ENCODE data around the gene SERPINB7. TPM values are rescaled to one million over a fixed set of nuclear protein-coding genes. Genes with fewer than 3 reads are reported as not detected.

The SERPINB7 gene
- total RNA-seq, 4 donors from 2014 or later = not detected

DNA sequence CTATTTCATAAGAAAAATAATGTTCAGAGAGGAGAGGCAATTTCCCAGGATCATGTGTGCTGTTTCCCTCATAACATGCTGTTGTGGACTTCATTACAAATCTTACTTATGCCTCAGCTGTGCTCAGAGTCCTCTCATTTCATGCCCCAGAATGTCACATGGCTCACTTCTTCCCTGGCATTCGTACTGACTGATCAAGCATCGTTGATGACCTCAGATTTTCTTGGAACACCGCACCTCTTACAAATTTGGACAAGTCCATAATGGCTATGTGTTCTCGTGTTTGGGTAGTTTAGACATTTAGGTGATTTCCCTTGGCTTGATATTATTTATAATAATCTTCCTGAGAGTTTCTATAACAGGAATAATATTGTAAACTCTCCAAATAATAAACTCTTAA lies 32.9 kb downstream of the SERPINB7 start:
- ATAC-seq (no peak), DNase-seq (no peak)
- Histone ChIP-seq H3K36me3 (no peaks in the 10 kb centered on the region), H3K27ac (no peak overlapping the region), H3K27me3 (no peaks in the 10 kb centered on the region), H3K4me3 (no peak overlapping the region), H3K9me3 (no peaks in the 10 kb centered on the region), H3K4me1 (no peaks in the 10 kb centered on the region)
- TF ChIP-seq POLR2A (IDR thresholded peaks at IDR 0.05) = no peak
- TF ChIP-seq, protein P1, sequence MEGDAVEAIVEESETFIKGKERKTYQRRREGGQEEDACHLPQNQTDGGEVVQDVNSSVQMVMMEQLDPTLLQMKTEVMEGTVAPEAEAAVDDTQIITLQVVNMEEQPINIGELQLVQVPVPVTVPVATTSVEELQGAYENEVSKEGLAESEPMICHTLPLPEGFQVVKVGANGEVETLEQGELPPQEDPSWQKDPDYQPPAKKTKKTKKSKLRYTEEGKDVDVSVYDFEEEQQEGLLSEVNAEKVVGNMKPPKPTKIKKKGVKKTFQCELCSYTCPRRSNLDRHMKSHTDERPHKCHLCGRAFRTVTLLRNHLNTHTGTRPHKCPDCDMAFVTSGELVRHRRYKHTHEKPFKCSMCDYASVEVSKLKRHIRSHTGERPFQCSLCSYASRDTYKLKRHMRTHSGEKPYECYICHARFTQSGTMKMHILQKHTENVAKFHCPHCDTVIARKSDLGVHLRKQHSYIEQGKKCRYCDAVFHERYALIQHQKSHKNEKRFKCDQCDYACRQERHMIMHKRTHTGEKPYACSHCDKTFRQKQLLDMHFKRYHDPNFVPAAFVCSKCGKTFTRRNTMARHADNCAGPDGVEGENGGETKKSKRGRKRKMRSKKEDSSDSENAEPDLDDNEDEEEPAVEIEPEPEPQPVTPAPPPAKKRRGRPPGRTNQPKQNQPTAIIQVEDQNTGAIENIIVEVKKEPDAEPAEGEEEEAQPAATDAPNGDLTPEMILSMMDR (IDR thresholded peaks at IDR 0.05 in 4 of 5, conservative IDR thresholded peaks at IDR 0.05 in 1 of 5) = no peak
- intact Hi-C loops (cut with DNase I; ENCODE audit: low total_unique reads) (no loop called here), in situ Hi-C loops (cut with MboI; ENCODE audit: low sequenced_read_pairs in 4 of 4) (no loop called here)

GRCh38 chr18:63817441-63818051 lies 42.3 kb downstream of the SERPINB7 start:
- intact Hi-C loops (cut with DNase I; ENCODE audit: low total_unique reads) (no loop called here), in situ Hi-C loops (cut with MboI; ENCODE audit: low sequenced_read_pairs in 4 of 4) (no loop called here)
- no peaks in the 10 kb centered on the region for H3K27me3 ChIP-seq
- no peak overlapping the region for H3K27ac ChIP-seq
- H3K36me3 ChIP-seq = no peaks in the 10 kb centered on the region
- H3K4me1 ChIP-seq = no peaks in the 10 kb centered on the region
- no peaks in the 10 kb centered on the region for H3K9me3 ChIP-seq
- no peak overlapping the region for H3K4me3 ChIP-seq
- DNase-seq (no peak), ATAC-seq (no peak)
- TF ChIP-seq, protein P1 (IDR thresholded peaks at IDR 0.05 in 4 of 5, conservative IDR thresholded peaks at IDR 0.05 in 1 of 5) = no peak
- TF ChIP-seq POLR2A (IDR thresholded peaks at IDR 0.05) = no peak

GRCh38 chr18:63818212-63818611 lies 43.0 kb downstream of the SERPINB7 start:
- TF ChIP-seq, protein P1 (IDR thresholded peaks at IDR 0.05 in 4 of 5, conservative IDR thresholded peaks at IDR 0.05 in 1 of 5) = no peak
- no peak for TF ChIP-seq POLR2A (IDR thresholded peaks at IDR 0.05)
- intact Hi-C loops (cut with DNase I; ENCODE audit: low total_unique reads) = no loop called here
- no peaks in the 10 kb centered on the region for H3K27me3 ChIP-seq
- no peaks in the 10 kb centered on the region for H3K36me3 ChIP-seq
- H3K27ac ChIP-seq = no peak overlapping the region
- H3K4me1 ChIP-seq = no peaks in the 10 kb centered on the region
- ATAC-seq (no peak), DNase-seq (no peak)
- H3K9me3 ChIP-seq = no peaks in the 10 kb centered on the region
- no peak overlapping the region for H3K4me3 ChIP-seq
- in situ Hi-C loops (cut with MboI; ENCODE audit: low sequenced_read_pairs in 4 of 4) = no loop called here

DNA sequence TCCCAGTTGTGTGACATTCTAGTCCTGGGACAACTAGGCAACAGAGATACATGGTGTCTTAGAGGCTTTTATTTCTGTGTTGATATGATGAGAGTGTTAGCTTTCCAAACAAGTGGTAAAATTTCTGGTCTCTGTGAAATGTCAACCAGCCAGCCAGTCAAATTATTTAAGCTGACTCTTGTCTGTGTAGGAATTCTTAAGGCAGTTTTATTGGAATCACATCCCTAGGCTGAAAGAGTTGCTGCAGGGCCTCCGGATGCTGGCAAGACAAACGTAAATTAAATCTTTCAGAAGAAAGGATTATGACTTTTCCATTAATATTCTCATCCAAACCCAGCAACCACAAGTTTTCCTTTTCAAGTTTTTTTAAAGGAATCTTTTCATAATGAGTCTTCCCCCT lies 44.6 kb downstream of the SERPINB7 start:
- H3K27ac ChIP-seq = no peak overlapping the region
- TF ChIP-seq, protein P1 (IDR thresholded peaks at IDR 0.05 in 4 of 5, conservative IDR thresholded peaks at IDR 0.05 in 1 of 5) = no peak
- no peak for TF ChIP-seq POLR2A (IDR thresholded peaks at IDR 0.05)
- H3K9me3 ChIP-seq = no peaks in the 10 kb centered on the region
- intact Hi-C loops (cut with DNase I; ENCODE audit: low total_unique reads) = no loop called here
- H3K27me3 ChIP-seq = no peaks in the 10 kb centered on the region
- no peaks in the 10 kb centered on the region for H3K4me1 ChIP-seq
- H3K4me3 ChIP-seq = no peak overlapping the region
- in situ Hi-C loops (cut with MboI; ENCODE audit: low sequenced_read_pairs in 4 of 4) = no loop called here
- no peak for ATAC-seq
- no peak for DNase-seq
- no peaks in the 10 kb centered on the region for H3K36me3 ChIP-seq

GRCh38 chr18:63820694-63821093 lies 45.5 kb downstream of the SERPINB7 start:
- ATAC-seq = no peak
- no peaks in the 10 kb centered on the region for H3K27me3 ChIP-seq
- intact Hi-C loops (cut with DNase I; ENCODE audit: low total_unique reads) (no loop called here), in situ Hi-C loops (cut with MboI; ENCODE audit: low sequenced_read_pairs in 4 of 4) (no loop called here)
- no peaks in the 10 kb centered on the region for H3K9me3 ChIP-seq
- no peaks in the 10 kb centered on the region for H3K4me1 ChIP-seq
- no peak overlapping the region for H3K27ac ChIP-seq
- H3K36me3 ChIP-seq = no peaks in the 10 kb centered on the region
- TF ChIP-seq, protein P1 (IDR thresholded peaks at IDR 0.05 in 4 of 5, conservative IDR thresholded peaks at IDR 0.05 in 1 of 5) = no peak
- no peak for TF ChIP-seq POLR2A (IDR thresholded peaks at IDR 0.05)
- no peak overlapping the region for H3K4me3 ChIP-seq
- no peak for DNase-seq

All from gastrocnemius medialis (tissue), 4 donors.